22Rv1 (cell line): Measurements from ENCODE around the gene KIF2C.
"Not testable (repeated sequence)": the region's sequence is repeated elsewhere in the genome, so short reads cannot be mapped to it uniquely, and the experiment has no call there.

Experiments
- H3K27ac ChIP-seq: fragments of 450-650 bp; 2 replicates; pipeline ENCODE4 v1.5.1; 2017
- ZFX ChIP-seq: fragments of 450-650 bp; IDR thresholded peaks from 2 replicates; pipeline ENCODE4 v1.6.1; 2017; ENCODE audit warnings: antibody characterized with exemption, borderline replicate concordance
- TF ChIP-seq, protein P1 (sequence below): fragments of 450-650 bp; IDR thresholded peaks from 2 replicates; pipeline ENCODE4 v1.5.1; 2017; ENCODE audit warnings: mild to moderate bottlenecking

The KIF2C gene

DNA sequence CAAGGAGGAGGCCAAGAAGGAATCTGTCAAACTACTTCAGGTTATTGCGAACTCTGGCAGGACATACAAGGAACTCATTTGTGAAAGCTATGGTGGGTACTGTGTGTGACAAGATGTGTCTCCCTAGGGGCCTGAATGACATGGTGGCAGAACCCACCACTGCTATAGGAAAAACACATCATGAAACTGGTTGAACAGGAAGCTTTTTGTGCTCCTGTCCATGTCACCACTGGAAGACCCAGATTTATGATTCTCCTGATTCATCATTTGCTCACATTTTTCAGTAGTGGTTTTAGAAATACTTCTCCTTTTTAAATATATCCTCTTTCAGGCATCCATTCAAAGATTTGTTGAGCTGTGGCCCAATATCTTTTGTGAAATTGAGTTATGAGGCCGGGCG, 41.5 kb upstream of the KIF2C start:
- TF ChIP-seq, protein P1, sequence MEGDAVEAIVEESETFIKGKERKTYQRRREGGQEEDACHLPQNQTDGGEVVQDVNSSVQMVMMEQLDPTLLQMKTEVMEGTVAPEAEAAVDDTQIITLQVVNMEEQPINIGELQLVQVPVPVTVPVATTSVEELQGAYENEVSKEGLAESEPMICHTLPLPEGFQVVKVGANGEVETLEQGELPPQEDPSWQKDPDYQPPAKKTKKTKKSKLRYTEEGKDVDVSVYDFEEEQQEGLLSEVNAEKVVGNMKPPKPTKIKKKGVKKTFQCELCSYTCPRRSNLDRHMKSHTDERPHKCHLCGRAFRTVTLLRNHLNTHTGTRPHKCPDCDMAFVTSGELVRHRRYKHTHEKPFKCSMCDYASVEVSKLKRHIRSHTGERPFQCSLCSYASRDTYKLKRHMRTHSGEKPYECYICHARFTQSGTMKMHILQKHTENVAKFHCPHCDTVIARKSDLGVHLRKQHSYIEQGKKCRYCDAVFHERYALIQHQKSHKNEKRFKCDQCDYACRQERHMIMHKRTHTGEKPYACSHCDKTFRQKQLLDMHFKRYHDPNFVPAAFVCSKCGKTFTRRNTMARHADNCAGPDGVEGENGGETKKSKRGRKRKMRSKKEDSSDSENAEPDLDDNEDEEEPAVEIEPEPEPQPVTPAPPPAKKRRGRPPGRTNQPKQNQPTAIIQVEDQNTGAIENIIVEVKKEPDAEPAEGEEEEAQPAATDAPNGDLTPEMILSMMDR = no peak
- TF ChIP-seq ZFX = no peak
- no peak overlapping the region for H3K27ac ChIP-seq

DNA sequence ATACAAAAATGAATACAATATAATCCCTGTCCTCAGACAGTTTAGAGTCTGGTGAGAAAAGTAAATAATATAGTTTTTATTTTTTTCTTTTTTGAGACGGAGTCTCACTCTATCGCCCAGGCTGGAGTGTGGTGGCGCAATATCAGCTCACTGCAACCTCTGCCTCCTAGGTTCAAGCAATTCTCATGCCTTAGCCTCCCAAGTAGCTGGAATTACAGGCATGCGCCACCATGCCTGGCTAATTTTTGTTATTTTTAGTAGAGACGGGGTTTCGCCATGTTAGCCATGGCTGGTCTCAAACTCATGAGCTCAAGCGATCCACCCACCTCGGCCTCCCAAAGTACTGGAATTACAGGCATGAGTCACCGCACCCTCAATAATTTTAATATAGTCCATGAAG, 40.3 kb upstream of the KIF2C start:
- not testable (repeated sequence) for H3K27ac ChIP-seq

DNA sequence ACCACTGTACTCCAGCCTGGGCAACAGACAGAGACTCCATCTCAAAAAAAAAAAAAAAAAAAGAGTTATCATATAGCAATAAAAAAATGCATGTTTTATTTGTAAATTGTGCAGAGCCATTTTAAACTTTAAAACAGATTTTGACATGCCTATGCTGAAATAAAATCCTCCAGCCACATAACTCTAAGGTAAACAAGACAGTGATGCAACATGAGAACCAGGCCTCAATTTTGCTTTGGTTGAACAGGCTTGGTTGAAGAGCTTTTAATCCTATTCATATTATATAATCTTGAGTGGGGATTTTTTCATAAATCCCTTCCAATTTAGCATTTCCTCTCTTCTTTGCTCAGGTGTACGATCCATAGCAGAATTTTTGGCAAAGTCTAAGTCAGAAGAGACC, 39.1 kb upstream of the KIF2C start:
- TF ChIP-seq, protein P1 = no peak
- no peak overlapping the region for H3K27ac ChIP-seq

DNA sequence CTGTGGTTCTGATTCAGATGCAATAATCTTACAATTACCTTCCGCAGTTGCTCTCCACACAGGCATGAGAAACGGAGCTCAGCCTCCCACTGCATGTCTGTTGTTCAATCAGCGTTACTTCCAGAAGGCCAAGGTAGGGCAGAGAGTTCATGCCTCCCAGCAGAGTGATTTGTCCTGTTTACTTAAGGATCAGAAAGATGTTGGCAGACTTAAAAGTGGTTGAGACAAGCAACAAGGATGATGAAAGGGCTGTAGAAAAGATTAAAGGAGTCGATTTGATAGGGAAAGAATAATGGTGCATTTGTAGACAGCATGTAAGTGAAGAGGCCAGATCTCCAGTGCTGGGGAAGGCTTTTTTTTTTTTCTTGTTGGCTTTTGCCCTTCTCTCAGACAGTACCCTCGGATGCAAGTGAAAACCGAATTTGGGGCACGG, 38.5 kb upstream of the KIF2C start:
- TF ChIP-seq ZFX = no peak
- TF ChIP-seq, protein P1 = no peak
- no peak overlapping the region for H3K27ac ChIP-seq

DNA sequence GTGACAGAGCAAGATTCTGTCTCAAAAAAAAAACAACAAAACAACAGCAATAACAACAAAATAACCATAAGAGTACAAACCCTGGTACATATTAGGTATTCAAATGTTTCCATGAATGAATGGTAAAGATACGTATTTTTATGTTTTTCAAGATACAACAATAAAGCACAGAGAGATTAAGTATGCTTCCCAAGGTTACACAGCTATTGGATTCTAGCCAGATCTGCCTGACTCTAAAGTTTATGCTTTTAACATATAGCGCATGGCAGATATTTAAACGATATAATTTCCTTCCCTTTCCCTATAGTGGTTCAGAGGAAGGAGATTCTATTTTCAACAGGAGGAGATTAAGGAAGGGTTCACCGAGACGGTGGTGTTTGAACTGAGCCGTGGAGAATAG, 34.2 kb upstream of the KIF2C start:
- TF ChIP-seq, protein P1 = no peak
- no peak for TF ChIP-seq ZFX
- no peak overlapping the region for H3K27ac ChIP-seq

DNA sequence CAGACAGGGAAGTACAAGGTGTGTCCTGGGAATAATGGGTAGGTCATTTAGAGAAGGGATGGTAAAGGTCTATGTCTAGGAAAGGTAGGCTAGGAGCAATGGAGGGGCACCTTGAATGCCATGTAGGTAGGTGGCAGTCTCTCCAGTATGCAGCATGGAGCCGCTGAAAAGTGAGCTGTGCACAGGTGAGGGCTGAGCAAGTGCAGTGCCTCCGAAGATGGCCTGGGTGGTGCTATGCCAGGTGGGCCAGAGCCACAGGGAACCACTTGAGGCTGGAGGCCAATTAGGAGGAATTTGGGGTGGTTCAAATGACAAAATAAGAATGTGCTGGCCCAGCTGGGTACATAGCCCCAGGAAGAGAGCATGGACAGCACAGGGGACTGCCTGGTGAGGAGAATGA, 33.7 kb upstream of the KIF2C start:
- no peak for TF ChIP-seq ZFX
- TF ChIP-seq, protein P1 = no peak

DNA sequence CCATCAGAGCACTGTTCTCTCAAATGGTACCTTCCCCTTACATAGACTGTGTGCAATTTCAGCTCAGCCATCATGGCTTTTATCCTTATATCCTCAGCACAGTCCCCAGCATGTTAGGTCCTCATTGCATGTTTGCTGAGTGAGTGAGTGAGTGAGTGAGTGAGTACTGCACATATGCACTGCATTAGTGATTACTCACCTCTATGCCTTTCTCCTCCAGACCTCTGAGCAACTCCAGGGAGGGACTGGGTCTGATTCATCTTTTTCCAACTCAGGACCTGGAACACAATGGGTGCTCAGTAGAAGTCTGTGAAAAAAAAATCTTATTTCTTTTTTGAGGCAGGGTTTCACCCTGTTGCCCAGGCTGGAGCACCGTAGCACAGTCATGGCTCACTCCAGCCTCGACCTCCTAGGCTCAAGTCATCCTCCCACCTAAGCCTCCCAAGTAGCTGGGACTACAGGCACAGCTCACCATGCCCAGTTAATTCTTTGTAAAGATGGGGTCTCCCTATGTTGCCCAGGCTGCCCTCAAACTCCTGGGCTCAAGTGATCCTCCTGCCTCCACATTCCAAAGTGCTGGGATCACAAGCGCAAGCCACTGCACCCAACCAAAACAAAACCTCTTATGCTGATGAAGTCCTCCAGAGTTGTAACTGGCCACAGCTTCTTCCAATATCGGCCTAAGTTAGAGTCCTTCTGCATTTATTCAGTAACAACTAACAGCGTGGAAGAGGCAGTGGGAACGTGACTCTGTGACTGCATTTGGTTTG, 32.3 kb upstream of the KIF2C start:
- H3K27ac ChIP-seq = no peak overlapping the region
- TF ChIP-seq, protein P1 = no peak
- TF ChIP-seq ZFX = no peak

More for the DNA sequence above, 33.7 kb upstream of the KIF2C start:
- H3K27ac ChIP-seq = no peak overlapping the region
